Karpas-422 (cell line): ENCODE data around the gene MTRFR. TPM values are rescaled to one million over a fixed set of nuclear protein-coding genes. Genes with fewer than 3 reads are reported as not detected.
A peak's percentile ranks its signal among the peaks of the same experiment; 100 is the strongest.
"Not testable (repeated sequence)": the region's sequence is repeated elsewhere in the genome, so short reads cannot be mapped to it uniquely, and the experiment has no call there.

ENCODE experiments used
- DNase-seq: peaks from one replicate; pipeline ENCODE4 v3.0.0-alpha.2; 2015
- H2AFZ ChIP-seq: fragments of 200-600 bp; sonication (generic); 2 replicates; pipeline ENCODE4 v1.6.1; 2014; ENCODE audit warnings: antibody characterized with exemption, low read length, mixed read lengths
- H3K27ac ChIP-seq: fragments of 200-600 bp; sonication (generic); 2 replicates; pipeline ENCODE4 v1.5.1; 2014; ENCODE audit warnings: mild to moderate bottlenecking, low read length, moderate library complexity
- H3K27me3 ChIP-seq: fragments of 200-600 bp; sonication (generic); 2 replicates; pipeline ENCODE4 v1.6.1; 2014; ENCODE audit warnings: low read length, mixed read lengths
- H3K36me3 ChIP-seq: fragments of 200-600 bp; sonication (generic); 2 replicates; pipeline ENCODE4 v1.6.1; 2014; ENCODE audit warnings: low read length, mixed read lengths; ENCODE audit not compliant: insufficient read depth
- H3K4me1 ChIP-seq: fragments of 200-600 bp; sonication (generic); 2 replicates; pipeline ENCODE4 v1.6.1; 2014; ENCODE audit warnings: mild to moderate bottlenecking, low read length, mixed read lengths
- H3K4me2 ChIP-seq: fragments of 200-600 bp; sonication (generic); 2 replicates; pipeline ENCODE4 v1.6.1; 2014; ENCODE audit warnings: low read length, low read depth, mild to moderate bottlenecking; ENCODE audit not compliant: poor library complexity, severe bottlenecking
- H3K4me3 ChIP-seq: fragments of 200-600 bp; sonication (generic); 2 replicates; pipeline ENCODE4 v1.5.1; 2014; ENCODE audit warnings: mild to moderate bottlenecking, antibody characterized with exemption, low read length, mixed read lengths
- H3K79me2 ChIP-seq: fragments of 200-600 bp; sonication (generic); 2 replicates; pipeline ENCODE4 v1.6.1; 2014; ENCODE audit warnings: mild to moderate bottlenecking, low read length, mixed read lengths
- H3K9ac ChIP-seq: fragments of 200-600 bp; sonication (generic); 2 replicates; pipeline ENCODE4 v1.6.0; 2014; ENCODE audit warnings: low read length
- H3K9me2 ChIP-seq: fragments of 200-600 bp; sonication (generic), shearing (Covaris generic); replicated peaks from 2 replicates; pipeline ENCODE4 v1.6.0; 2014; ENCODE audit warnings: mild to moderate bottlenecking, low read length, moderate library complexity; ENCODE audit not compliant: insufficient read depth
- H3K9me3 ChIP-seq: fragments of 300-700, 200-600 bp; sonication (generic); 2 replicates; pipeline ENCODE4 v1.6.1; 2014; ENCODE audit warnings: low read length, mixed read lengths
- H4K20me1 ChIP-seq: fragments of 200-600 bp; sonication (generic); 2 replicates; pipeline ENCODE4 v1.6.1; 2014; ENCODE audit warnings: mild to moderate bottlenecking, antibody characterized with exemption, low read length, low read depth; ENCODE audit not compliant: insufficient read depth
- total RNA-seq: library from RNA; depleted of rRNA; stranded (reverse); fragments of >200 nt; shearing (Covaris generic); gene quantifications from 2 replicates; pipeline ENCODE4 v1.2.3, GENCODE V29; 2014; ENCODE audit warnings: low replicate concordance

The MTRFR gene
- total RNA-seq, 1 experiment from 2014 or later = 19.4 TPM

DNA sequence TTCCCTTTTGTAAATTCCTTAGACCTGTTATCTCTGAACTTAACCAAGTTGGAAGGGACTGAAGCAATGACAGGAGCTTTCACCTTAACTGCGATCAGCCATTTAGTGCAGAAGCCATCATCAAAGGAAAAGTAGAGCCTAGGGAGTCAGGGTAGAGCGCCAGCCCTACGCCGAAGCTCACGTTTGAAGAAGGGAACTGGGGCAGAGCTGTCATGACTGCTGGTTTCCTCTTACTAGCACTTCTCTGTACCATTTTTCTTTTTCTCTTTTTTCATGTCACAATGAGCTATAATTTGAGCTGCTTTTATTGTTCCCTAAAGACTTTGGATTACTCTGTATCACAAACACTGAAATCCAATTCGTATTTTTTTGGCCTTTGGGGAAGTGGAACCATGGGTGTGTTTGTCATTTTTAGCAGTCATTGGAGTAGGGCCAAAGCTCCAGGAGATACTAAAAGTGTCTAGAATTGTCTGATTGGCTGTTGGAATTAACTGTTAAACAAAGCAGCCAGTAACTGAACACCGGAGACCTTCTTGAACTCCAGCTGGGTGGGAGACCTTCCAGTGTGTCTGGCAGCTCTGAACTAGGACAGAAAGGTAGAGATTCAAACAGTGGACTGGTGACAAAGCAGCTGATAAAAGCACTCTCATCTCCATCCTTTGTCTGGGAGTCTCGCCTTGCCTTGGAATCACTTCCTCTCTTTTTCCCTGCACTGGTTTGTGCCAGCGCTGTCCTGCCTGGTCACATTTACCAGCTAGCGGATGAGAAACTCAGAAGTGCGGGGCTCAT, 9.1 kb downstream of the MTRFR start:
- Histone ChIP-seq H3K27ac (peak overlapping the region; percentile 88), H3K4me1 (peaks cover 23% of the 10 kb centered on the region), H4K20me1 (no peaks in the 10 kb centered on the region), H2AFZ (no peak overlapping the region), H3K27me3 (no peaks in the 10 kb centered on the region), H3K36me3 (no peaks in the 10 kb centered on the region), H3K9me3 (no peaks in the 10 kb centered on the region), H3K9ac (peak overlapping the region; percentile 46), H3K9me2 (no peaks in the 10 kb centered on the region), H3K79me2 (peaks cover 49% of the 10 kb centered on the region), H3K4me2 (peak overlapping the region; percentile 64), H3K4me3 (peak overlapping the region; percentile 25; the same call in 1 of the 2 replicates)
- DNase-seq = peak; percentile 81

DNA sequence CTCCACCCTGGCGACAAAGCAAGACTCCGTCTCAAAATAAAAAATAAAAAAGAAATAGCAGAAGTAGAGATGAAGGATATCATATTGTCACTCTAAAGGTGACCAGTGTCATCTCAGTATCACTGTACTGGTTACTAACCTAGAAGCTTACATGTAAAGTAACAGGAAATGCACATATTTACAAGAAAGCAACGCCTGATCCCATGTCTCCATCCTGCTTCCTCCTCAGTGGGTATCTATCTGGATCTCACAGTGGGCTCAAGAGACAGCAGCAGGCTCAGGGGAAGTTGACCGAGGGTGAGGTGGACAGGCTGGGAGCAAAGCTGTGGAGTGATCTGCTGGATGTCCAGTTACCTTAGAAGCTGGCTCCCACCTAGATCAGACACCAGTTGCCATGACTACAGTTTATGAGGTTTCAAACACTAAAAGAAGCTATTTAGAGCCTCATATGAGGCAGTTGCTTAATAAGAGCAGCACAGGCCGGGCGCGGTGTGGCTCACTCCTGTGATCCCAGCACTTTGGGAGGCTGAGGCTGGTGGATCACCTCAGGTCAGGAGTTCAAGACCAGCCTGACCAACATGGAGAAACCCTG, 10.5 kb downstream of the MTRFR start:
- Histone ChIP-seq H3K4me2 (no peak overlapping the region), H3K4me1 (peaks cover 19% of the 10 kb centered on the region)

GRCh38 chr12:123245678-123246077, 12.4 kb downstream of the MTRFR start:
- no peak for DNase-seq
- H3K4me3 ChIP-seq = no peak overlapping the region
- no peak overlapping the region for H3K9ac ChIP-seq
- H3K79me2 ChIP-seq = peaks cover 55% of the 10 kb centered on the region
- no peak overlapping the region for H3K4me2 ChIP-seq
- H3K4me1 ChIP-seq = peaks cover 19% of the 10 kb centered on the region
- H3K36me3 ChIP-seq = peaks cover 2% of the 10 kb centered on the region; the same call in 1 of the 2 replicates
- no peak overlapping the region for H3K27ac ChIP-seq
- 0 out of 2 replicates have a peak, but pooled peaks cover 3% of the 10 kb centered on the region for H4K20me1 ChIP-seq
- H3K9me2 ChIP-seq = no peaks in the 10 kb centered on the region
- no peaks in the 10 kb centered on the region for H3K27me3 ChIP-seq
- H2AFZ ChIP-seq = no peak overlapping the region
- no peaks in the 10 kb centered on the region for H3K9me3 ChIP-seq

More for the DNA sequence above, 10.5 kb downstream of the MTRFR start:
- no peaks in the 10 kb centered on the region for H3K9me2 ChIP-seq
- H3K79me2 ChIP-seq = peaks cover 54% of the 10 kb centered on the region
- no peak for DNase-seq
- H3K27me3 ChIP-seq = no peaks in the 10 kb centered on the region
- H4K20me1 ChIP-seq = no peaks in the 10 kb centered on the region
- no peak overlapping the region for H3K4me3 ChIP-seq
- no peaks in the 10 kb centered on the region for H3K9me3 ChIP-seq
- H3K9ac ChIP-seq = no peak overlapping the region
- peaks cover 2% of the 10 kb centered on the region; the same call in 1 of the 2 replicates for H3K36me3 ChIP-seq
- H2AFZ ChIP-seq = no peak overlapping the region
- H3K27ac ChIP-seq = peak overlapping the region; percentile 33

- not testable (repeated sequence) for H4K20me1 ChIP-seq, H3K4me1 ChIP-seq, H2AFZ ChIP-seq, H3K9me2 ChIP-seq, H3K4me2 ChIP-seq, H3K9me3 ChIP-seq, DNase-seq, H3K4me3 ChIP-seq, H3K9ac ChIP-seq, H3K27me3 ChIP-seq, H3K27ac ChIP-seq, H3K36me3 ChIP-seq
- peaks cover 59% of the 10 kb centered on the region for H3K79me2 ChIP-seq
These were observed 14.9 kb downstream of the MTRFR start for GRCh38 chr12:123248129-123248528.

GRCh38 chr12:123248996-123249741, 15.9 kb downstream of the MTRFR start:
- H3K9me2 ChIP-seq, H3K9ac ChIP-seq, H3K27ac ChIP-seq, H3K36me3 ChIP-seq, H3K4me3 ChIP-seq, H3K27me3 ChIP-seq, H3K9me3 ChIP-seq, H2AFZ ChIP-seq, H4K20me1 ChIP-seq, H3K4me1 ChIP-seq, H3K4me2 ChIP-seq, DNase-seq: not testable (repeated sequence)
- H3K79me2 ChIP-seq = peaks cover 59% of the 10 kb centered on the region

- Histone ChIP-seq H2AFZ (no peak overlapping the region), H3K79me2 (peaks cover 54% of the 10 kb centered on the region), H3K4me2 (no peak overlapping the region)
These were observed 17.5 kb downstream of the MTRFR start for GRCh38 chr12:123250471-123251383.

DNA sequence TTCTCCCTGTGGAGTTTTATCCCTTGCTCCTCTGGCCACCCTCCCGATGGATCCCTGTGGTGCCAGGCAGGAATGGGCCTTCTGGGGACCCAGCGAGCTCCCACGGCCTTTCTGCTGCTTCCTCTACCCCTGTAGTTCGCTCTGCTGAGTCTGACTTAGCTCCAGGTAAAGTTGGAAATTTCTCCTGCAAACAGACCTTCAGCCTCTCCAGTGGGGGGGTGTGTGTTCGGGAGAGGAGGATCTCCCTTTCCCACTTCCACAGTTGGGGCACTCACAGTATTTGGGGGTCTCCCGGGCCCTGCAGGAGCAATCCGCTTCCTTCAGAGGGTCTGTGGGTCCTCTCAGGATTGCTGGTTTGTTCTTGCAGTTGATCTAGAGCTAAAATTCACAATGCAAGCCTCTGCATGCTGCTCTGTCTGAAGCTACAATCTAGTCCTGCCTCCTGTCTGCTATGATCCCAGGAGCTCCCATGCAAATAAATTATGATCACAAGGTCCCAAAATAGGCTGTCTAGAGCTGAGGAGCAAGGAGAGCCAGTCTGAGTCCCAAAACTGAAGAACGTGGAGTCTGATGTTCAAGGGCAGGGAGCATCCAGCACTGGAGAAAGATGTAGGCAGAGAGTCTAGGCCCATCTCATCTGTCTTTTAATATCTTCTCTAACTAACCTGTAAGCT, 18.3 kb downstream of the MTRFR start:
- Histone ChIP-seq H3K9me3 (no peaks in the 10 kb centered on the region), H3K9me2 (no peaks in the 10 kb centered on the region), H2AFZ (no peak overlapping the region), H3K4me2 (no peak overlapping the region), H3K4me1 (no peaks in the 10 kb centered on the region), H4K20me1 (0 out of 2 replicates have a peak, but pooled peaks cover 4% of the 10 kb centered on the region), H3K27ac (no peak overlapping the region), H3K9ac (no peak overlapping the region), H3K27me3 (no peaks in the 10 kb centered on the region), H3K4me3 (no peak overlapping the region), H3K79me2 (peaks cover 46% of the 10 kb centered on the region), H3K36me3 (peaks cover 8% of the 10 kb centered on the region; the same call in 1 of the 2 replicates)
- DNase-seq = no peak

More at GRCh38 chr12:123250471-123251383, 17.5 kb downstream of the MTRFR start:
- Histone ChIP-seq H3K9me2 (no peaks in the 10 kb centered on the region), H3K9me3 (no peaks in the 10 kb centered on the region), H3K27ac (no peak overlapping the region), H3K4me3 (no peak overlapping the region), H3K9ac (no peak overlapping the region), H3K4me1 (no peaks in the 10 kb centered on the region), H3K27me3 (no peaks in the 10 kb centered on the region), H3K36me3 (peaks cover 2% of the 10 kb centered on the region; the same call in 1 of the 2 replicates), H4K20me1 (0 out of 2 replicates have a peak, but pooled peaks cover 4% of the 10 kb centered on the region)
- DNase-seq = no peak
